HepG2 (cell line): ENCODE results near the gene CENPB.

Experiments
- CTCF ChIP-seq: sonication (generic); formaldehyde crosslinking; IDR thresholded peaks from 2 replicates; pipeline ENCODE4 v1.5.0; 2020; ENCODE audit warnings: mild to moderate bottlenecking, missing genetic modification reagents, moderate library complexity
- ELK4 ChIP-seq: sonication (generic); formaldehyde crosslinking; IDR thresholded peaks from 2 replicates; pipeline ENCODE4 v1.9.0; 2021; ENCODE audit warnings: missing genetic modification reagents, borderline replicate concordance
- EZH2 ChIP-seq: conservative IDR thresholded peaks from 2 replicates; pipeline ENCODE4 v1.6.1; 2012; ENCODE audit warnings: mild to moderate bottlenecking, low read depth, low read length, moderate library complexity
- HNRNPL ChIP-seq: fragments of 200-400 bp; formaldehyde crosslinking; IDR thresholded peaks from 2 replicates; pipeline ENCODE4 v1.6.1; 2017; ENCODE audit warnings: mild to moderate bottlenecking, low read depth, low read length
- POLR2AphosphoS5 ChIP-seq: IDR thresholded peaks from 2 replicates; pipeline ENCODE4 v1.6.1; 2012; ENCODE audit warnings: low read depth, low read length
- RBM22 ChIP-seq: fragments of 200-400 bp; formaldehyde crosslinking; optimal IDR thresholded peaks from 2 replicates; pipeline ENCODE3; 2017; ENCODE audit warnings: mild to moderate bottlenecking, low read length, moderate library complexity
- ZBTB8A ChIP-seq: sonication (generic); formaldehyde crosslinking; IDR thresholded peaks from 2 replicates; pipeline ENCODE4 v1.4.0; 2020; ENCODE audit warnings: mild to moderate bottlenecking, low read depth, missing genetic modification reagents, borderline replicate concordance
- ZNF577 ChIP-seq: sonication (generic); formaldehyde crosslinking; IDR thresholded peaks from 2 replicates; pipeline ENCODE4 v1.4.0; 2020; ENCODE audit warnings: mild to moderate bottlenecking, low read depth, missing genetic modification reagents, borderline replicate concordance
- ZNF605 ChIP-seq: sonication (generic); formaldehyde crosslinking; IDR thresholded peaks from 2 replicates; pipeline ENCODE4 v1.8.0; 2022; ENCODE audit warnings: mild to moderate bottlenecking, missing genetic modification reagents
- ZNF644 ChIP-seq: IDR thresholded peaks from 2 replicates; pipeline ENCODE4 v1.6.1; 2016; ENCODE audit warnings: low read depth
- ZSCAN12 ChIP-seq: sonication (generic); formaldehyde crosslinking; IDR thresholded peaks from 2 replicates; pipeline ENCODE4 v1.9.0; 2021; ENCODE audit warnings: mild to moderate bottlenecking, missing genetic modification reagents
- TF ChIP-seq, protein P1 (sequence below): sonication (generic); formaldehyde crosslinking; IDR thresholded peaks from 2 replicates; pipeline ENCODE4 v1.4.0; 2020; ENCODE audit warnings: mild to moderate bottlenecking, missing genetic modification reagents

- TF ChIP-seq ZNF605 (CRISPR knock-in tag), result no peak
- TF ChIP-seq, protein P1, sequence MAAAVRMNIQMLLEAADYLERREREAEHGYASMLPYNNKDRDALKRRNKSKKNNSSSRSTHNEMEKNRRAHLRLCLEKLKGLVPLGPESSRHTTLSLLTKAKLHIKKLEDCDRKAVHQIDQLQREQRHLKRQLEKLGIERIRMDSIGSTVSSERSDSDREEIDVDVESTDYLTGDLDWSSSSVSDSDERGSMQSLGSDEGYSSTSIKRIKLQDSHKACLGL (CRISPR knock-in tag), result no peak
- TF ChIP-seq ZNF577, result no peak
- TF ChIP-seq ELK4 (CRISPR knock-in tag), result no peak
- no peak for TF ChIP-seq HNRNPL
- no peak for TF ChIP-seq CTCF
- no peak for TF ChIP-seq ZNF644 (CRISPR knock-in tag)
- no peak for TF ChIP-seq ZBTB8A (CRISPR knock-in tag)
- TF ChIP-seq POLR2AphosphoS5, result no peak
- TF ChIP-seq RBM22, result no peak
- no peak for TF ChIP-seq EZH2
- no peak for TF ChIP-seq ZSCAN12 (CRISPR knock-in tag)
Measured at GRCh38 chr20:3794701-3795420, 8.3 kb upstream of the CENPB start.
